ENCODE data around the gene KCNK10.

KCNK10 gene

DNA sequence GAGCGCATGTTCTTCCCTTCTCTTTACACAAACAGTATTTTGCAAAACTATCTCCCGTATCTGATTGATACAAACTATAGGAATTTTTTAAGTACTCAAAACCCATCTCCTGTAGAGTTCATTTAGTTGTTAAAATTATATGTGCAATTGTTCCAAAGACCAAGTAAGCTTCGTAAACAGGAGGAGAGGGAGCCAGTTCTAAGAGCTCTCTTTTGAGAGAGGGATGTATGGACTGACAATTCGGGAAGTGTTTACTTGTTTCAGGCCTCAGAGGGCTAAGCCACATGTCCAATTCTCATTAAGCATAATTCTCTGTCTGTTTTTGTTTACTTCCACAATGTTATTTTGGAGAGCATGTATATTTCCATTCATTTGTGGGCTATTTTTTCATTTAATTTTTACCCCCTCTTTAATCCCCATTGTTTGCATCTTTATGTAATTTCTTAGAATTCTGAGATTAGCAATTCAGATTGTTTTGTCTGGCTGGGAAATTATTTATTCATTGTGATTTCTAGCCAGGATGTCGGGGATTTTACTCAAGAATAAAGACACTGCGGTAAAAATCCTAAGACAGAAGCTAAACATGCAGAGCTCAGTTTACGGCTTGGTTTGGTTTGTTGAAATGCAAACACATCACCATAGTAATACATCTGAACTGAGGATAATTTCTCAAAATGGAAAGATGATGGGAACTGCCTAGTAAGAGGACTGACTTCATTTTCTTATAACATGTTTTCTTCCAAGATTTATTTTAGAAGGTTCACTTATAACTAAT, 126.8 kb downstream of the KCNK10 start:
- H3K36me3 ChIP-seq: no peaks in the 10 kb centered on the region
- peaks cover 57% of the 10 kb centered on the region for H3K27me3 ChIP-seq
- H3K4me1 ChIP-seq (ENCODE audit: control insufficient read depth in 1 of 2, insufficient read depth in 1 of 2, low read depth in 1 of 2, low read length in 1 of 2): no peaks in the 10 kb centered on the region
- no peaks in the 10 kb centered on the region for H3K9me3 ChIP-seq
- no peak overlapping the region for H3K4me3 ChIP-seq (ENCODE audit: low read depth in 1 of 2, low read length in 1 of 2)
- no peak overlapping the region for H3K27ac ChIP-seq
- no peak for TF ChIP-seq CTCF (IDR thresholded peaks at IDR 0.05)

GRCh38 chr14:88195676-88196075, 127.4 kb downstream of the KCNK10 start:
- H3K27ac ChIP-seq: no peak overlapping the region
- H3K4me1 ChIP-seq (ENCODE audit: control insufficient read depth in 1 of 2, insufficient read depth in 1 of 2, low read depth in 1 of 2, low read length in 1 of 2): no peaks in the 10 kb centered on the region
- no peaks in the 10 kb centered on the region for H3K36me3 ChIP-seq
- peaks cover 52% of the 10 kb centered on the region for H3K27me3 ChIP-seq
- TF ChIP-seq CTCF (IDR thresholded peaks at IDR 0.05): no peak
- no peaks in the 10 kb centered on the region for H3K9me3 ChIP-seq
- H3K4me3 ChIP-seq (ENCODE audit: low read depth in 1 of 2, low read length in 1 of 2): no peak overlapping the region

DNA sequence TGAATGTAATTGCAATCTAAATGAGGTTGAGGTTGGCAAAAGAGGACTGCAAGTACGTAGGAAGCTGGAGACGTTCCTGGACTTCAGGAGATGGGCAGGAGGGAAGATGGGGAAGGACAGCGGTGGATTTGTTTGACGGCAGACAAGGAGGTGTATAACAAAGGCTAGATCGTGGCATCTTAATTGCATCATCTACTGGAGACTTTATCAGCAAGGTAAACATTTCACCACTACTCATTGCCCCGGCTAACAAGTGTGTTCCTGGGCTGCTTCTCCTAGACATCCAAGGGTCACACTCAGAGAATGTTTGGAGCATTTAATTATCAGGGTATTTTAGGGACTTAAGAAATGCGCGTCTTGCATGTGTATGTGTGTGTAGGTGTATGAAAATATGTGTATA, 128.5 kb downstream of the KCNK10 start:
- H3K27me3 ChIP-seq: peaks cover 52% of the 10 kb centered on the region
- no peaks in the 10 kb centered on the region for H3K9me3 ChIP-seq
- no peak for TF ChIP-seq CTCF (IDR thresholded peaks at IDR 0.05)

GRCh38 chr14:88191605-88192004, 131.5 kb downstream of the KCNK10 start:
- peaks cover 46% of the 10 kb centered on the region for H3K27me3 ChIP-seq
- H3K9me3 ChIP-seq: no peaks in the 10 kb centered on the region
- H3K4me1 ChIP-seq (ENCODE audit: control insufficient read depth in 1 of 2, insufficient read depth in 1 of 2, low read depth in 1 of 2, low read length in 1 of 2): no peaks in the 10 kb centered on the region
- H3K27ac ChIP-seq: no peak overlapping the region
- no peak for TF ChIP-seq CTCF (IDR thresholded peaks at IDR 0.05)
- no peaks in the 10 kb centered on the region for H3K36me3 ChIP-seq
- H3K4me3 ChIP-seq (ENCODE audit: low read depth in 1 of 2, low read length in 1 of 2): no peak overlapping the region

More for the DNA sequence above, 128.5 kb downstream of the KCNK10 start:
- Histone ChIP-seq H3K36me3 (no peaks in the 10 kb centered on the region), H3K4me3 (ENCODE audit: low read depth in 1 of 2, low read length in 1 of 2) (no peak overlapping the region), H3K4me1 (ENCODE audit: control insufficient read depth in 1 of 2, insufficient read depth in 1 of 2, low read depth in 1 of 2, low read length in 1 of 2) (no peaks in the 10 kb centered on the region), H3K27ac (no peak overlapping the region)

- H3K27ac ChIP-seq: no peak overlapping the region
- peak; percentile 9 for TF ChIP-seq CTCF (IDR thresholded peaks at IDR 0.05)
- no peak overlapping the region for H3K4me3 ChIP-seq (ENCODE audit: low read depth in 1 of 2, low read length in 1 of 2)
- H3K9me3 ChIP-seq: no peaks in the 10 kb centered on the region
- H3K27me3 ChIP-seq: peaks cover 28% of the 10 kb centered on the region
- H3K4me1 ChIP-seq (ENCODE audit: control insufficient read depth in 1 of 2, insufficient read depth in 1 of 2, low read depth in 1 of 2, low read length in 1 of 2): no peaks in the 10 kb centered on the region
- no peaks in the 10 kb centered on the region for H3K36me3 ChIP-seq
These were observed 133.5 kb downstream of the KCNK10 start for GRCh38 chr14:88189417-88190191.

Data from neutrophil (primary cell).